ENCODE results near the gene RNF150.

- TF ChIP-seq CTCF (IDR thresholded peaks at IDR 0.05; ENCODE audit: control extremely low read depth in 1 of 3, insufficient read depth in 1 of 3, low read depth in 1 of 3, low read length in 3 of 3) (no peak), RAD21 (IDR thresholded peaks at IDR 0.05 in 1 of 2, conservative IDR thresholded peaks at IDR 0.05 in 1 of 2; ENCODE audit: low read depth in 2 of 2, low read length in 2 of 2) (no peak), SIN3A (conservative IDR thresholded peaks at IDR 0.05 in 1 of 2, IDR thresholded peaks at IDR 0.05 in 1 of 2; ENCODE audit: low read depth in 1 of 2, low read length in 2 of 2) (no peak), CREB1 (IDR thresholded peaks at IDR 0.05) (no peak), TAF1 (IDR thresholded peaks at IDR 0.05; ENCODE audit: low read depth, low read length) (no peak), CHD7 (IDR thresholded peaks at IDR 0.05; ENCODE audit: insufficient replicate concordance, low read length) (no peak), POLR2A (IDR thresholded peaks at IDR 0.05; ENCODE audit: control extremely low read depth in 1 of 2, low read depth in 2 of 2, low read length in 2 of 2) (no peak), EP300 (IDR thresholded peaks at IDR 0.05; ENCODE audit: borderline replicate concordance in 1 of 2, low read depth in 2 of 2, low read length in 2 of 2) (no peak)
These were observed 276.2 kb downstream of the RNF150 start for GRCh38 chr4:140857111-140857510.

Data from H1 (cell line).